ENCODE data around the gene EDEM3.

GRCh38 chr1:184698969-184699368 lies 55.7 kb downstream of the EDEM3 start:
- TF ChIP-seq CTCF (conservative IDR thresholded peaks at IDR 0.05 in 1 of 2, IDR thresholded peaks at IDR 0.05 in 1 of 2; ENCODE audit: extremely low read depth in 1 of 2, insufficient read depth in 1 of 2, low read depth in 1 of 2, low read length in 2 of 2) (no peak), EZH2 (IDR thresholded peaks at IDR 0.05; ENCODE audit: borderline replicate concordance, low read length) (no peak)
